WTC11 (cell line): Measurements from ENCODE around the gene STK24. TPM values are rescaled to one million over a fixed set of nuclear protein-coding genes. Genes with fewer than 3 reads are reported as not detected.

Experiments
- ATAC-seq: fragments of 200-7000 bp; cut with Tn5 transposase; 2 replicates; pipeline ENCODE4 v1.10.0; 2021; ENCODE audit warnings: mild to moderate bottlenecking, moderate library complexity
- CTCF ChIA-PET: fragments of 300-600 bp; sonication (Branson Sonifier 250); formaldehyde crosslinking; loops from one replicate; lab custom pipeline; 2021; ENCODE audit warnings: antibody characterized with exemption; lab: Charles Lee
- POLR2A ChIA-PET: fragments of 350-600 bp; sonication (Branson Sonifier 250); formaldehyde crosslinking; loops from one replicate; lab custom pipeline; 2021; ENCODE audit warnings: antibody characterized with exemption; lab: Charles Lee
- DNase-seq: peaks from one replicate; pipeline ENCODE4 v3.0.0; 2021; ENCODE audit warnings: low spot score
- H3K27ac Mint-ChIP-seq: 2 replicates; pipeline ENCODE4 v1.8.0; 2021; ENCODE audit warnings: mixed read lengths
- H3K27me3 Mint-ChIP-seq: 2 replicates; pipeline ENCODE4 v1.8.0; 2021; ENCODE audit warnings: low read depth, mild to moderate bottlenecking, moderate library complexity, mixed read lengths
- H3K36me3 Mint-ChIP-seq: 2 replicates; pipeline ENCODE4 v1.8.0; 2021; ENCODE audit warnings: mixed read lengths
- H3K4me1 Mint-ChIP-seq: 2 replicates; pipeline ENCODE4 v1.8.0; 2022; ENCODE audit warnings: mixed read lengths
- H3K4me3 Mint-ChIP-seq: 2 replicates; pipeline ENCODE4 v1.8.0; 2021; ENCODE audit warnings: mild to moderate bottlenecking, moderate library complexity, mixed read lengths
- H3K9me3 Mint-ChIP-seq: 2 replicates; pipeline ENCODE4 v1.8.0; 2021; ENCODE audit warnings: mixed read lengths
- FOXP1 ChIP-seq: sonication (generic); formaldehyde crosslinking; IDR thresholded peaks from 2 replicates; pipeline ENCODE4 v1.8.0; 2022; ENCODE audit warnings: missing genetic modification reagents, mild to moderate bottlenecking, moderate library complexity, borderline replicate concordance
- GABPB1 ChIP-seq: sonication (generic); formaldehyde crosslinking; IDR thresholded peaks from 2 replicates; pipeline ENCODE4 v1.8.1; 2023; ENCODE audit warnings: mild to moderate bottlenecking, missing genetic modification reagents
- GRHL2 ChIP-seq: fragments of 250-450 bp; sonication (Bioruptor Pico); IDR thresholded peaks from 2 replicates; pipeline ENCODE4 v1.8.0; 2022; ENCODE audit warnings: mild to moderate bottlenecking, moderate library complexity; ENCODE audit not compliant: insufficient replicate concordance, severe bottlenecking
- GTF2I ChIP-seq: fragments of 250-450 bp; sonication (Bioruptor Pico); conservative IDR thresholded peaks from 2 replicates; pipeline ENCODE4 v1.4.0; 2021; ENCODE audit warnings: mild to moderate bottlenecking
- HMGA2 ChIP-seq: fragments of 250-450 bp; sonication (Bioruptor Pico); IDR thresholded peaks from 2 replicates; pipeline ENCODE4 v1.4.0; 2021; ENCODE audit warnings: mild to moderate bottlenecking, moderate library complexity
- IRF2 ChIP-seq: sonication (generic); formaldehyde crosslinking; IDR thresholded peaks from 2 replicates; pipeline ENCODE4 v1.8.0; 2022; ENCODE audit warnings: low read depth, missing genetic modification reagents, borderline replicate concordance
- JAZF1 ChIP-seq: fragments of 250-450 bp; sonication (Bioruptor Pico); IDR thresholded peaks from 2 replicates; pipeline ENCODE4 v1.9.0; 2021; ENCODE audit warnings: moderate library complexity, mild to moderate bottlenecking, inconsistent platforms
- MXD4 ChIP-seq: fragments of 250-450 bp; sonication (Bioruptor Pico); IDR thresholded peaks from 2 replicates; pipeline ENCODE4 v1.8.0; 2021; ENCODE audit warnings: mild to moderate bottlenecking, moderate library complexity, borderline replicate concordance
- NFE2L1 ChIP-seq: sonication (generic); formaldehyde crosslinking; IDR thresholded peaks from 2 replicates; pipeline ENCODE4 v1.8.1; 2023; ENCODE audit warnings: missing genetic modification reagents
- NFYB ChIP-seq: sonication (generic); formaldehyde crosslinking; conservative IDR thresholded peaks from 2 replicates; pipeline ENCODE4 v1.8.0; 2022; ENCODE audit warnings: low read depth, missing genetic modification reagents
- PRRX2 ChIP-seq: fragments of 250-450 bp; sonication (Bioruptor Pico); IDR thresholded peaks from 2 replicates; pipeline ENCODE4 v1.8.0; 2021; ENCODE audit warnings: mild to moderate bottlenecking
- RELA ChIP-seq: sonication (generic); formaldehyde crosslinking; IDR thresholded peaks from 2 replicates; pipeline ENCODE4 v1.8.1; 2022; ENCODE audit warnings: missing genetic modification reagents, mild to moderate bottlenecking, borderline replicate concordance
- SMAD3 ChIP-seq: sonication (generic); formaldehyde crosslinking; IDR thresholded peaks from 2 replicates; pipeline ENCODE4 v1.8.0; 2022; ENCODE audit warnings: missing genetic modification reagents, mild to moderate bottlenecking, borderline replicate concordance
- SOX15 ChIP-seq: fragments of 250-450 bp; sonication (Bioruptor Pico); IDR thresholded peaks from 2 replicates; pipeline ENCODE4 v1.9.0; 2021; ENCODE audit warnings: mild to moderate bottlenecking
- ZBTB21 ChIP-seq: sonication (generic); formaldehyde crosslinking; IDR thresholded peaks from 2 replicates; pipeline ENCODE4 v1.8.1; 2023; ENCODE audit warnings: mild to moderate bottlenecking, missing genetic modification reagents, borderline replicate concordance
- ZNF138 ChIP-seq: sonication (generic); formaldehyde crosslinking; conservative IDR thresholded peaks from 2 replicates; pipeline ENCODE4 v1.8.1; 2022; ENCODE audit warnings: mild to moderate bottlenecking, moderate library complexity, missing genetic modification reagents
- ZNF263 ChIP-seq: sonication (generic); formaldehyde crosslinking; IDR thresholded peaks from 2 replicates; pipeline ENCODE4 v1.8.1; 2022; ENCODE audit warnings: low read depth, mild to moderate bottlenecking, moderate library complexity, missing genetic modification reagents
- ZNF671 ChIP-seq: fragments of 250-450 bp; sonication (Bioruptor Pico); IDR thresholded peaks from 2 replicates; pipeline ENCODE4 v1.8.0; 2021; ENCODE audit warnings: mild to moderate bottlenecking
- total RNA-seq: library from RNA; stranded (reverse); gene quantifications from 3 replicates; pipeline ENCODE4 v1.2.3, GENCODE V29; 2021
- TF ChIP-seq, protein P1 (sequence below): sonication (generic); formaldehyde crosslinking; IDR thresholded peaks from 2 replicates; pipeline ENCODE4 v1.8.1; 2022; ENCODE audit warnings: mild to moderate bottlenecking, moderate library complexity, missing genetic modification reagents
- TF ChIP-seq, protein P2 (sequence below): sonication (generic); formaldehyde crosslinking; IDR thresholded peaks from 2 replicates; pipeline ENCODE4 v1.8.0; 2023; ENCODE audit warnings: missing genetic modification reagents, mild to moderate bottlenecking, borderline replicate concordance
- TF ChIP-seq, protein P3 (sequence below): sonication (generic); formaldehyde crosslinking; IDR thresholded peaks from 2 replicates; pipeline ENCODE4 v1.8.1; 2023; ENCODE audit warnings: mild to moderate bottlenecking, missing genetic modification reagents
- TF ChIP-seq, protein P4 (sequence below): sonication (generic); formaldehyde crosslinking; IDR thresholded peaks from 2 replicates; pipeline ENCODE4 v1.8.1; 2023; ENCODE audit warnings: mild to moderate bottlenecking, missing genetic modification reagents, moderate library complexity
- TF ChIP-seq, protein P5 (sequence below): sonication (generic); formaldehyde crosslinking; IDR thresholded peaks from 2 replicates; pipeline ENCODE4 v1.8.0; 2022; ENCODE audit warnings: mild to moderate bottlenecking, missing genetic modification reagents
- TF ChIP-seq, protein P6 (sequence below): fragments of 250-450 bp; sonication (Bioruptor Pico); IDR thresholded peaks from 2 replicates; pipeline ENCODE4 v1.8.0; 2021; ENCODE audit warnings: mild to moderate bottlenecking
- TF ChIP-seq, protein P7 (sequence below): sonication (generic); formaldehyde crosslinking; IDR thresholded peaks from 2 replicates; pipeline ENCODE4 v1.8.1; 2022; ENCODE audit warnings: low read depth, missing genetic modification reagents, borderline replicate concordance

The STK24 gene
- total RNA-seq, 1 experiment from 2014 or later, result 138 TPM

DNA sequence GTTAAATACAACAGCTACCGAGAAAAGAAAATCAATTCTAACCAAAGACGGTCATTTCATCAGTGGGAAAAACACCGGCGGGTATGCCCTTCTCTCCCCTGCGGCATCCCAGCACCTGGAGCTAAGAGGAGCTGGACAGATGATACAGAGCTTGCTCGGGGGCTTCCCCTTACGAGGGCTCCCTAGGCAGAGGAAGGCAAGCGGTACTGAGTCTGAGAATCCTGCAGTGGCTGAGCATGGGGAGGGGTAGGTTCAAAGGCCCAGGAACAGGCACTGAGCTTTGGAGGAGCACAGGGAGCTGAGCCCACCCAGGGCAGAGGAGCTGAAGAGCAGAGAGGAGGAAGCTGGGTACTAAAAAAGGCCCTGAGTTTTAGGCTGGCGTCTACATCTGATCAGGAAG lies 12.7 kb downstream of the STK24 start:
- Mint-ChIP-seq H3K27me3 (no peaks in the 10 kb centered on the region), H3K4me3 (peak overlapping the region; percentile 7; the same call in 1 of the 2 replicates), H3K4me1 (peaks cover 88% of the 10 kb centered on the region), H3K36me3 (peaks cover 6% of the 10 kb centered on the region; the same call in 1 of the 2 replicates), H3K9me3 (no peaks in the 10 kb centered on the region), H3K27ac (peak overlapping the region; percentile 88)
- CTCF ChIA-PET, result interaction anchor here (0.7 to 3.4 kb wide), 2 partner anchors 36 to 89 kb away, joined by 3 to 12 read pairs; no protein-coding TSS in a partner anchor
- peak; percentile 43 for ATAC-seq
- no peak for DNase-seq
- POLR2A ChIA-PET, result interaction anchor here (0.8 kb wide), 1 partner anchor 13 kb away, joined by 4 read pairs; no protein-coding TSS in a partner anchor
- no peak for TF ChIP-seq SOX15 (CRISPR knock-in tag)
- no peak for TF ChIP-seq GRHL2 (CRISPR knock-in tag)
- TF ChIP-seq, protein P1, sequence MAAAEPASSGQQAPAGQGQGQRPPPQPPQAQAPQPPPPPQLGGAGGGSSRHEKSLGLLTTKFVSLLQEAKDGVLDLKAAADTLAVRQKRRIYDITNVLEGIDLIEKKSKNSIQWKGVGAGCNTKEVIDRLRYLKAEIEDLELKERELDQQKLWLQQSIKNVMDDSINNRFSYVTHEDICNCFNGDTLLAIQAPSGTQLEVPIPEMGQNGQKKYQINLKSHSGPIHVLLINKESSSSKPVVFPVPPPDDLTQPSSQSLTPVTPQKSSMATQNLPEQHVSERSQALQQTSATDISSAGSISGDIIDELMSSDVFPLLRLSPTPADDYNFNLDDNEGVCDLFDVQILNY, result no peak
- TF ChIP-seq ZNF263 (CRISPR knock-in tag), result no peak
- TF ChIP-seq, protein P2, sequence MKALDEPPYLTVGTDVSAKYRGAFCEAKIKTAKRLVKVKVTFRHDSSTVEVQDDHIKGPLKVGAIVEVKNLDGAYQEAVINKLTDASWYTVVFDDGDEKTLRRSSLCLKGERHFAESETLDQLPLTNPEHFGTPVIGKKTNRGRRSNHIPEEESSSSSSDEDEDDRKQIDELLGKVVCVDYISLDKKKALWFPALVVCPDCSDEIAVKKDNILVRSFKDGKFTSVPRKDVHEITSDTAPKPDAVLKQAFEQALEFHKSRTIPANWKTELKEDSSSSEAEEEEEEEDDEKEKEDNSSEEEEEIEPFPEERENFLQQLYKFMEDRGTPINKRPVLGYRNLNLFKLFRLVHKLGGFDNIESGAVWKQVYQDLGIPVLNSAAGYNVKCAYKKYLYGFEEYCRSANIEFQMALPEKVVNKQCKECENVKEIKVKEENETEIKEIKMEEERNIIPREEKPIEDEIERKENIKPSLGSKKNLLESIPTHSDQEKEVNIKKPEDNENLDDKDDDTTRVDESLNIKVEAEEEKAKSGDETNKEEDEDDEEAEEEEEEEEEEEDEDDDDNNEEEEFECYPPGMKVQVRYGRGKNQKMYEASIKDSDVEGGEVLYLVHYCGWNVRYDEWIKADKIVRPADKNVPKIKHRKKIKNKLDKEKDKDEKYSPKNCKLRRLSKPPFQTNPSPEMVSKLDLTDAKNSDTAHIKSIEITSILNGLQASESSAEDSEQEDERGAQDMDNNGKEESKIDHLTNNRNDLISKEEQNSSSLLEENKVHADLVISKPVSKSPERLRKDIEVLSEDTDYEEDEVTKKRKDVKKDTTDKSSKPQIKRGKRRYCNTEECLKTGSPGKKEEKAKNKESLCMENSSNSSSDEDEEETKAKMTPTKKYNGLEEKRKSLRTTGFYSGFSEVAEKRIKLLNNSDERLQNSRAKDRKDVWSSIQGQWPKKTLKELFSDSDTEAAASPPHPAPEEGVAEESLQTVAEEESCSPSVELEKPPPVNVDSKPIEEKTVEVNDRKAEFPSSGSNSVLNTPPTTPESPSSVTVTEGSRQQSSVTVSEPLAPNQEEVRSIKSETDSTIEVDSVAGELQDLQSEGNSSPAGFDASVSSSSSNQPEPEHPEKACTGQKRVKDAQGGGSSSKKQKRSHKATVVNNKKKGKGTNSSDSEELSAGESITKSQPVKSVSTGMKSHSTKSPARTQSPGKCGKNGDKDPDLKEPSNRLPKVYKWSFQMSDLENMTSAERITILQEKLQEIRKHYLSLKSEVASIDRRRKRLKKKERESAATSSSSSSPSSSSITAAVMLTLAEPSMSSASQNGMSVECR (CRISPR knock-in tag), result no peak
- TF ChIP-seq MXD4 (CRISPR knock-in tag), result no peak
- TF ChIP-seq HMGA2 (CRISPR knock-in tag), result no peak
- no peak for TF ChIP-seq ZBTB21 (CRISPR knock-in tag)
- TF ChIP-seq ZNF671, result no peak
- no peak for TF ChIP-seq GTF2I (CRISPR knock-in tag)
- TF ChIP-seq SMAD3 (CRISPR knock-in tag), result no peak
- TF ChIP-seq JAZF1 (CRISPR knock-in tag), result no peak
- no peak for TF ChIP-seq GABPB1
- TF ChIP-seq, protein P3, sequence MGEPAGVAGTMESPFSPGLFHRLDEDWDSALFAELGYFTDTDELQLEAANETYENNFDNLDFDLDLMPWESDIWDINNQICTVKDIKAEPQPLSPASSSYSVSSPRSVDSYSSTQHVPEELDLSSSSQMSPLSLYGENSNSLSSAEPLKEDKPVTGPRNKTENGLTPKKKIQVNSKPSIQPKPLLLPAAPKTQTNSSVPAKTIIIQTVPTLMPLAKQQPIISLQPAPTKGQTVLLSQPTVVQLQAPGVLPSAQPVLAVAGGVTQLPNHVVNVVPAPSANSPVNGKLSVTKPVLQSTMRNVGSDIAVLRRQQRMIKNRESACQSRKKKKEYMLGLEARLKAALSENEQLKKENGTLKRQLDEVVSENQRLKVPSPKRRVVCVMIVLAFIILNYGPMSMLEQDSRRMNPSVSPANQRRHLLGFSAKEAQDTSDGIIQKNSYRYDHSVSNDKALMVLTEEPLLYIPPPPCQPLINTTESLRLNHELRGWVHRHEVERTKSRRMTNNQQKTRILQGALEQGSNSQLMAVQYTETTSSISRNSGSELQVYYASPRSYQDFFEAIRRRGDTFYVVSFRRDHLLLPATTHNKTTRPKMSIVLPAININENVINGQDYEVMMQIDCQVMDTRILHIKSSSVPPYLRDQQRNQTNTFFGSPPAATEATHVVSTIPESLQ (CRISPR knock-in tag), result no peak
- no peak for TF ChIP-seq ZNF138
- TF ChIP-seq, protein P4, sequence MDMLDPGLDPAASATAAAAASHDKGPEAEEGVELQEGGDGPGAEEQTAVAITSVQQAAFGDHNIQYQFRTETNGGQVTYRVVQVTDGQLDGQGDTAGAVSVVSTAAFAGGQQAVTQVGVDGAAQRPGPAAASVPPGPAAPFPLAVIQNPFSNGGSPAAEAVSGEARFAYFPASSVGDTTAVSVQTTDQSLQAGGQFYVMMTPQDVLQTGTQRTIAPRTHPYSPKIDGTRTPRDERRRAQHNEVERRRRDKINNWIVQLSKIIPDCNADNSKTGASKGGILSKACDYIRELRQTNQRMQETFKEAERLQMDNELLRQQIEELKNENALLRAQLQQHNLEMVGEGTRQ (CRISPR knock-in tag), result no peak
- TF ChIP-seq PRRX2, result no peak
- no peak for TF ChIP-seq RELA (CRISPR knock-in tag)
- no peak for TF ChIP-seq NFYB (CRISPR knock-in tag)

DNA sequence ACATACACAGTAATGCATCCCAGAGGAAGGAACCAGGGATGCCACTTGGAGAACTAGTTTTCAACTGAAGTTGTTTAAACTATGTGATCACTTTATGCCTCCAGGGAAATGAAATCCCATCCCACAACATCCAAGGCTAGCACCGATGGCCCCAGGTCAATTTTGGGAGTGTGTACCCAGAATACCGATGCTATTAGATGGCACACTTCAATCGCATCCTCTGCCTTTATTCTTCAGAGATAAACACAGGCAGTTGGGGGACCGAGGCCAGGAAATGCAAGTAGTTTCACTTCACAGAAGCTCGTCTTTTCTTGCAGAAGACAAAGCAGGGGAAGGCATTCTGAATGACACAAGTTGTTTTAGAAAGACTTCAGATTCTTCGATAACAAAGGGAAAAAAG lies 13.8 kb downstream of the STK24 start:
- DNase-seq (no peak), ATAC-seq (no peak; the same call in 1 of the 2 replicates)
- H3K27me3 Mint-ChIP-seq, result no peaks in the 10 kb centered on the region
- H3K4me1 Mint-ChIP-seq, result peaks cover 86% of the 10 kb centered on the region
- ChIA-PET CTCF (interaction anchor here (1.0 kb wide), 1 partner anchor 90 kb away, joined by 4 read pairs; no protein-coding TSS in a partner anchor), POLR2A (no interaction called here)
- H3K4me3 Mint-ChIP-seq, result 0 out of 2 replicates have a peak overlapping the region, but pooled peaks have one; percentile 3
- no peaks in the 10 kb centered on the region for H3K9me3 Mint-ChIP-seq
- peak overlapping the region; percentile 88 for H3K27ac Mint-ChIP-seq
- no peaks in the 10 kb centered on the region for H3K36me3 Mint-ChIP-seq
- no peak for TF ChIP-seq ZNF138
- no peak for TF ChIP-seq FOXP1 (CRISPR knock-in tag)
- TF ChIP-seq, protein P5, sequence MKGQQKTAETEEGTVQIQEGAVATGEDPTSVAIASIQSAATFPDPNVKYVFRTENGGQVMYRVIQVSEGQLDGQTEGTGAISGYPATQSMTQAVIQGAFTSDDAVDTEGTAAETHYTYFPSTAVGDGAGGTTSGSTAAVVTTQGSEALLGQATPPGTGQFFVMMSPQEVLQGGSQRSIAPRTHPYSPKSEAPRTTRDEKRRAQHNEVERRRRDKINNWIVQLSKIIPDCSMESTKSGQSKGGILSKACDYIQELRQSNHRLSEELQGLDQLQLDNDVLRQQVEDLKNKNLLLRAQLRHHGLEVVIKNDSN (CRISPR knock-in tag), result no peak
- TF ChIP-seq NFE2L1 (CRISPR knock-in tag), result no peak
- TF ChIP-seq IRF2, result no peak
- TF ChIP-seq ZBTB21 (CRISPR knock-in tag), result no peak
- TF ChIP-seq, protein P6, sequence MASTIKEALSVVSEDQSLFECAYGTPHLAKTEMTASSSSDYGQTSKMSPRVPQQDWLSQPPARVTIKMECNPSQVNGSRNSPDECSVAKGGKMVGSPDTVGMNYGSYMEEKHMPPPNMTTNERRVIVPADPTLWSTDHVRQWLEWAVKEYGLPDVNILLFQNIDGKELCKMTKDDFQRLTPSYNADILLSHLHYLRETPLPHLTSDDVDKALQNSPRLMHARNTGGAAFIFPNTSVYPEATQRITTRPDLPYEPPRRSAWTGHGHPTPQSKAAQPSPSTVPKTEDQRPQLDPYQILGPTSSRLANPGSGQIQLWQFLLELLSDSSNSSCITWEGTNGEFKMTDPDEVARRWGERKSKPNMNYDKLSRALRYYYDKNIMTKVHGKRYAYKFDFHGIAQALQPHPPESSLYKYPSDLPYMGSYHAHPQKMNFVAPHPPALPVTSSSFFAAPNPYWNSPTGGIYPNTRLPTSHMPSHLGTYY (CRISPR knock-in tag), result no peak
- TF ChIP-seq, protein P7, sequence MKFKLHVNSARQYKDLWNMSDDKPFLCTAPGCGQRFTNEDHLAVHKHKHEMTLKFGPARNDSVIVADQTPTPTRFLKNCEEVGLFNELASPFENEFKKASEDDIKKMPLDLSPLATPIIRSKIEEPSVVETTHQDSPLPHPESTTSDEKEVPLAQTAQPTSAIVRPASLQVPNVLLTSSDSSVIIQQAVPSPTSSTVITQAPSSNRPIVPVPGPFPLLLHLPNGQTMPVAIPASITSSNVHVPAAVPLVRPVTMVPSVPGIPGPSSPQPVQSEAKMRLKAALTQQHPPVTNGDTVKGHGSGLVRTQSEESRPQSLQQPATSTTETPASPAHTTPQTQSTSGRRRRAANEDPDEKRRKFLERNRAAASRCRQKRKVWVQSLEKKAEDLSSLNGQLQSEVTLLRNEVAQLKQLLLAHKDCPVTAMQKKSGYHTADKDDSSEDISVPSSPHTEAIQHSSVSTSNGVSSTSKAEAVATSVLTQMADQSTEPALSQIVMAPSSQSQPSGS (CRISPR knock-in tag), result no peak
- TF ChIP-seq NFYB (CRISPR knock-in tag), result no peak
